Activated CD4-positive, alpha-beta T cell treated with anti-CD3 and anti-CD28 coated beads, Interleukin-2, amount 50 U/mL, for 1 hour (primary cell): Measurements from ENCODE around the gene YWHAQ.

Experiments
- DNase-seq: peaks from one replicate; pipeline ENCODE4 v3.0.0-alpha.2; 2020

YWHAQ gene

GRCh38 chr2:9630736-9631552 lies at the start of gene YWHAQ:
Gene YWHAQ (minus strand): TSS chr2:9630997. CDS start chr2:9630452, 545 bp downstream.
- DNase-seq: peak; percentile 95

- no peak for DNase-seq
Observed at GRCh38 chr2:9680082-9680481, 49.3 kb upstream of the YWHAQ start.

- DNase-seq: no peak
Observed at GRCh38 chr2:9679218-9679617, 48.4 kb upstream of the YWHAQ start.

GRCh38 chr2:9678544-9678943 lies 47.7 kb upstream of the YWHAQ start:
- DNase-seq: no peak

- no peak for DNase-seq
Observed at GRCh38 chr2:9675415-9676351, 44.9 kb upstream of the YWHAQ start.

- no peak for DNase-seq
Observed at GRCh38 chr2:9674891-9675414, 44.2 kb upstream of the YWHAQ start.

GRCh38 chr2:9673914-9674481 lies 43.2 kb upstream of the YWHAQ start:
- no peak for DNase-seq

GRCh38 chr2:9668687-9669345 lies 38.0 kb upstream of the YWHAQ start:
- DNase-seq: no peak

GRCh38 chr2:9667826-9668225 lies 37.0 kb upstream of the YWHAQ start:
- no peak for DNase-seq

- no peak for DNase-seq
Observed at GRCh38 chr2:9666306-9666705, 35.5 kb upstream of the YWHAQ start.

- no peak for DNase-seq
Observed at GRCh38 chr2:9665898-9666297, 35.1 kb upstream of the YWHAQ start.

GRCh38 chr2:9664365-9664764 lies 33.6 kb upstream of the YWHAQ start:
- no peak for DNase-seq

GRCh38 chr2:9663008-9663879 lies 32.4 kb upstream of the YWHAQ start:
- DNase-seq: no peak

- no peak for DNase-seq
Observed at GRCh38 chr2:9661261-9661660, 30.5 kb upstream of the YWHAQ start.

- no peak for DNase-seq
Observed at GRCh38 chr2:9660781-9661180, 30.0 kb upstream of the YWHAQ start.

- DNase-seq: no peak
Observed at GRCh38 chr2:9660154-9660553, 29.4 kb upstream of the YWHAQ start.

- DNase-seq: no peak
Observed at GRCh38 chr2:9658972-9659371, 28.2 kb upstream of the YWHAQ start.

- no peak for DNase-seq
Observed at GRCh38 chr2:9657731-9658130, 26.9 kb upstream of the YWHAQ start.

- DNase-seq: no peak
Observed at GRCh38 chr2:9657083-9657482, 26.3 kb upstream of the YWHAQ start.

- peak; percentile 22 for DNase-seq
Observed at GRCh38 chr2:9656270-9656766, 25.5 kb upstream of the YWHAQ start.
